Measurements from ENCODE around the gene ACSF2.
A peak's percentile ranks its signal among the peaks of the same experiment; 100 is the strongest.

The ACSF2 gene

GRCh38 chr17:50425682-50426471 lies at the start of gene ACSF2:
ACSF2 (plus strand) TSS chr17:50426218; CDS start chr17:50426262, 44 bp downstream.
- DNase-seq (ENCODE audit: insufficient read length, low spot score) (peak; percentile 50), FAIRE-seq (no peak)
- TF ChIP-seq, protein P1, sequence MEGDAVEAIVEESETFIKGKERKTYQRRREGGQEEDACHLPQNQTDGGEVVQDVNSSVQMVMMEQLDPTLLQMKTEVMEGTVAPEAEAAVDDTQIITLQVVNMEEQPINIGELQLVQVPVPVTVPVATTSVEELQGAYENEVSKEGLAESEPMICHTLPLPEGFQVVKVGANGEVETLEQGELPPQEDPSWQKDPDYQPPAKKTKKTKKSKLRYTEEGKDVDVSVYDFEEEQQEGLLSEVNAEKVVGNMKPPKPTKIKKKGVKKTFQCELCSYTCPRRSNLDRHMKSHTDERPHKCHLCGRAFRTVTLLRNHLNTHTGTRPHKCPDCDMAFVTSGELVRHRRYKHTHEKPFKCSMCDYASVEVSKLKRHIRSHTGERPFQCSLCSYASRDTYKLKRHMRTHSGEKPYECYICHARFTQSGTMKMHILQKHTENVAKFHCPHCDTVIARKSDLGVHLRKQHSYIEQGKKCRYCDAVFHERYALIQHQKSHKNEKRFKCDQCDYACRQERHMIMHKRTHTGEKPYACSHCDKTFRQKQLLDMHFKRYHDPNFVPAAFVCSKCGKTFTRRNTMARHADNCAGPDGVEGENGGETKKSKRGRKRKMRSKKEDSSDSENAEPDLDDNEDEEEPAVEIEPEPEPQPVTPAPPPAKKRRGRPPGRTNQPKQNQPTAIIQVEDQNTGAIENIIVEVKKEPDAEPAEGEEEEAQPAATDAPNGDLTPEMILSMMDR (IDR thresholded peaks at IDR 0.05; ENCODE audit: insufficient read depth, missing control alignments): no peak

DNA sequence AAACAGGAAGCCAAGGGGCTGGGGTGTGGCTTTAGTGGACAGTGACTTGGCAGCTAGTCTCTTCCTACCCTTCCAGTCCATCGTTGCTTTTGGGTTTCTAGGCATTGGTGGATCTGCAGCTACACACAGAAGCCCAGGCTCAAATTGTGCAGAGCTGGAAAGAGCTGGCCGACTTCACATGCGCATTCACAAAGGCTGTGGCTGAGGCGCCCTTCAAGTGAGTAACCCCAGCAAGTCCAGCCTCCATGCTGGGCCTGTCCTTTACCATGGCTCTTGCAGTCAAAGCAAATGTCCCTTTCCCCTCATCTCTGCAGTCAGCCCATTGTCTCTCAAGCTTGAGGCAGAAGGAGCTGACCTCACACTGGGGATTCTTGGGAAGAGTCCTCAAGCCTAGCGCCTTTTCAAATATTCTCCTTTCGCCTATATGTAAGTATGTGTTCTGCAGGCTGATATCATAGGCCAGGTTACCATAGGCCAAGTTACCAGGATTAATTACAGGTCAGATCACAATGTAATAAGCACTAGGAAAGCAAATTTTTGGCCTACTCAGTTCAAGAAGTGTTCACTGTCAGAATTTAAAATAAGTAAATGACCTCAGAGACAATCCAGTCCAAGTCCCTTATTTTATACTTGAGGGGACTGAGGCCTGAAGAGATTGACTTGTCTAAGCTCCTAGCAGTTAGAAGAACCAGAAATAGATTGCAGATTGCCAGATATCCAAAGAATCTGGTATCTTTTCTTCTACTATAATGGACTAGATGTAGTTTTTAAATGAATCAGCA lies 46.5 kb upstream of the ACSF2 start:
- FAIRE-seq (no peak), DNase-seq (ENCODE audit: insufficient read length, low spot score) (no peak)
- TF ChIP-seq, protein P1 (IDR thresholded peaks at IDR 0.05; ENCODE audit: insufficient read depth, missing control alignments): no peak

- TF ChIP-seq, protein P1 (IDR thresholded peaks at IDR 0.05; ENCODE audit: insufficient read depth, missing control alignments): peak; percentile 18
- no peak for FAIRE-seq
- DNase-seq (ENCODE audit: insufficient read length, low spot score): no peak
These were observed 45.4 kb upstream of the ACSF2 start for GRCh38 chr17:50380369-50381259.

- FAIRE-seq: no peak
- TF ChIP-seq, protein P1 (IDR thresholded peaks at IDR 0.05; ENCODE audit: insufficient read depth, missing control alignments): no peak
These were observed 44.7 kb upstream of the ACSF2 start for GRCh38 chr17:50381260-50381815.

DNA sequence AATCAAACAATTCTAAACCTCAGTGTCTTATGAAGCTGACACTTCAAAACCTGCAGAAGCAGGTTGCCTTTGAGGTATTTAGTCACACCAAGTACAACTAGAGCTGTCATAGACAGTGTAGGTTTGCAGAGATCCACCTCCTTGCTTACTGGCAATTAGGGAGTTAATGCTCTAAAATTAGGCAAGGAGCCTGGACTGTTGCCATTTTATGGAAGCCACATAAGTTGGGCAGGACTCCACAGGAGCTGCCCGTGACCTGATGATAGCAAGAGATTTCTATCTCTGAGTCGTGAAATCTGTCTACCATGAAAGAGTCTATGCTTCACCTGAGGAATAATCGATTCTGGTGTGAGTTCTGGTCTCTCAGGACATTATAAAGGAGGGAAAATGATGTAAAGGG lies 44.1 kb upstream of the ACSF2 start:
- no peak for DNase-seq (ENCODE audit: insufficient read length, low spot score)
- FAIRE-seq: no peak
- TF ChIP-seq, protein P1 (IDR thresholded peaks at IDR 0.05; ENCODE audit: insufficient read depth, missing control alignments): no peak

More at GRCh38 chr17:50381260-50381815, 44.7 kb upstream of the ACSF2 start:
- DNase-seq (ENCODE audit: insufficient read length, low spot score): no peak

GRCh38 chr17:50382931-50383330 lies 43.1 kb upstream of the ACSF2 start:
- TF ChIP-seq, protein P1 (IDR thresholded peaks at IDR 0.05; ENCODE audit: insufficient read depth, missing control alignments): no peak
- DNase-seq (ENCODE audit: insufficient read length, low spot score) (no peak), FAIRE-seq (no peak)

All from D721Med (cell line).